GM18502 (cell line): Measurements from ENCODE around the gene EGLN2.
"Not testable (repeated sequence)": the region's sequence is repeated elsewhere in the genome, so short reads cannot be mapped to it uniquely, and the experiment has no call there.

Source experiments
- ATAC-seq: cut with Tn5 transposase; IDR thresholded peaks from one replicate; pipeline ENCODE4 v1.9.1; 2021; ENCODE audit warnings: mild to moderate bottlenecking; ENCODE audit not compliant: unreplicated experiment, poor library complexity

The EGLN2 gene

GRCh38 chr19:40833728-40834533 lies 34.9 kb downstream of the EGLN2 start:
- ATAC-seq, result not testable (repeated sequence)

GRCh38 chr19:40836754-40837429 lies 37.9 kb downstream of the EGLN2 start:
- no peak for ATAC-seq

- ATAC-seq, result not testable (repeated sequence)
These were observed 39.5 kb downstream of the EGLN2 start for GRCh38 chr19:40838477-40838876.

- ATAC-seq, result not testable (repeated sequence)
These were observed 43.0 kb downstream of the EGLN2 start for GRCh38 chr19:40842012-40842411.

- ATAC-seq, result not testable (repeated sequence)
These were observed 44.1 kb downstream of the EGLN2 start for GRCh38 chr19:40842997-40843652.

- not testable (repeated sequence) for ATAC-seq
These were observed 44.7 kb downstream of the EGLN2 start for GRCh38 chr19:40843653-40844052.

- ATAC-seq, result not testable (repeated sequence)
These were observed 47.7 kb downstream of the EGLN2 start for GRCh38 chr19:40846722-40847121.

GRCh38 chr19:40850277-40850676 lies 51.3 kb downstream of the EGLN2 start, which contains the start of gene CYP2A6:
TSS of gene CYP2A6 (minus strand) at chr19:40850447. CDS start at chr19:40850426, 21 bp downstream.
- not testable (repeated sequence) for ATAC-seq

- ATAC-seq, result not testable (repeated sequence)
These were observed 53.6 kb downstream of the EGLN2 start for GRCh38 chr19:40852467-40853152.
